Right forelimb (tissue), 1 donor: ENCODE measurements around the gene ADAMTS2.
A peak's percentile ranks its signal among the peaks of the same experiment; 100 is the strongest.

Experiments used
- DNase-seq: peaks from one replicate; pipeline ENCODE4 v3.0.0-alpha.2; 2018

The ADAMTS2 gene

GRCh38 chr5:179192185-179192890, 152.9 kb downstream of the ADAMTS2 start:
- DNase-seq = peak; percentile 34

GRCh38 chr5:179191506-179192184, 153.6 kb downstream of the ADAMTS2 start:
- peak; percentile 24 for DNase-seq

- peak; percentile 35 for DNase-seq
Observed at GRCh38 chr5:179190851-179191505, 154.3 kb downstream of the ADAMTS2 start.

- no peak for DNase-seq
Observed at GRCh38 chr5:179188636-179189035, 156.6 kb downstream of the ADAMTS2 start.

GRCh38 chr5:179187681-179188575, 157.3 kb downstream of the ADAMTS2 start:
- DNase-seq = no peak

GRCh38 chr5:179187229-179187678, 158.0 kb downstream of the ADAMTS2 start:
- DNase-seq = no peak

GRCh38 chr5:179186801-179187200, 158.5 kb downstream of the ADAMTS2 start:
- DNase-seq = no peak

- no peak for DNase-seq
Observed at GRCh38 chr5:179185941-179186411, 159.3 kb downstream of the ADAMTS2 start.

GRCh38 chr5:179185256-179185940, 159.9 kb downstream of the ADAMTS2 start:
- DNase-seq = no peak

- no peak for DNase-seq
Observed at GRCh38 chr5:179184521-179185050, 160.7 kb downstream of the ADAMTS2 start.

- no peak for DNase-seq
Observed at GRCh38 chr5:179183481-179183880, 161.8 kb downstream of the ADAMTS2 start.

- no peak for DNase-seq
Observed at GRCh38 chr5:179182601-179183000, 162.7 kb downstream of the ADAMTS2 start.

- DNase-seq = no peak
Observed at GRCh38 chr5:179181988-179182387, 163.3 kb downstream of the ADAMTS2 start.

GRCh38 chr5:179180921-179181645, 164.2 kb downstream of the ADAMTS2 start:
- DNase-seq = no peak

- DNase-seq = no peak
Observed at GRCh38 chr5:179180061-179180610, 165.1 kb downstream of the ADAMTS2 start.

GRCh38 chr5:179177711-179178575, 167.3 kb downstream of the ADAMTS2 start:
- DNase-seq = no peak

- no peak for DNase-seq
Observed at GRCh38 chr5:179176571-179177230, 168.6 kb downstream of the ADAMTS2 start.

GRCh38 chr5:179176166-179176565, 169.1 kb downstream of the ADAMTS2 start:
- no peak for DNase-seq
